ENCODE results near the gene CALB2. TPM values are rescaled to one million over a fixed set of nuclear protein-coding genes. Genes with fewer than 3 reads are reported as not detected.
"Not testable (repeated sequence)": the region's sequence is repeated elsewhere in the genome, so short reads cannot be mapped to it uniquely, and the experiment has no call there.

Gene CALB2
- polyA plus RNA-seq, 1 experiment: 0.16 TPM

DNA sequence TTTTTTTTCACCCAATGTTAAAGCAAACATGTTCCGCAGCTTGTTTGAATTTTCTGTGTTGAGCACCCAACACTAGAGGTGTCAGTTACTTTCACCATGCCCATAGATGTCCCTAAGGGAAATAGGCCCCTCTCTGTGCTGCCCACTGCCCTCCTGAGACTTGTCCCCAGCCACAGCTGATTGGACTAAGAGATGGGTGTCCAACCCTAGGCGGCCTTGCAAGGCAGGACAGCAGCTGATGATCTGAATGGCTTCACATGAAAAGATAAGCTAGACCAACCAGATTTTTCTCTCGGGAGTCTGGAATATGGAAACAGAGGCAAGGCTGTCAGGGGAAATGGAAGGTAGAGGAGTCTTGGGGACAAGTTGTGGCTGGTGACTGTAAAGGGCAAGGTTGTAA, 6.1 kb upstream of the CALB2 start:
- CTCF ChIA-PET: no interaction called here
- no peaks in the 10 kb centered on the region for H3K36me3 ChIP-seq (ENCODE audit: control insufficient read depth, insufficient read depth, low read length)

DNA sequence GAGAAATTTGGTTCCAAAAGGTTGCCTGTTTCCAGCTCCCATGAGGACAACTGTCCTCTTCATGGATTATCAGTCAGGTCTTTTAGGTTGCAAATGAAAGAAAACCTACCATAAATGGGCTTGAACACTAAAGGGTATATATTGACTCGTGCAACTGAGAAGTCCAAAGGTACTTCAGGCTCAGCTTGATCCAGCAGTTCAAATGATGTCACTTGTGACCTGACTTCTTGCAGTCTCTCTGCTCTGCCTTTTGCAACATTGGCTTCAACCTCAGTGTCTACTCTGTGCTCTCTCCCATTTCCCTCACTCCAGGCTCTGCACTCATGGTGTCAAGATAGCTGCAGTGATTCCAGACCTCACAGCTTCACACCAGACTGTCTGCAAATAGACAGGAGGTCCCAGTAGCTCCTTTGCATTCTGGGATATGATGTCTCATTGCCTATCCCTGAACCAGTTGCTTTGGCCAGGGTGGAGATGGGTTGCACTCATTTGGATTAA, 5.5 kb upstream of the CALB2 start:
- CTCF ChIA-PET: interaction anchor here (1.2 kb wide), 1 partner anchor 11 kb away, joined by 5 read pairs; no protein-coding TSS in a partner anchor
- POLR2A ChIA-PET: no interaction called here
- Histone ChIP-seq H3K27me3 (ENCODE audit: control insufficient read depth, insufficient read depth, low read length) (peaks cover 5% of the 10 kb centered on the region; the same call in 1 of the 2 replicates), H3K36me3 (ENCODE audit: control insufficient read depth, insufficient read depth, low read length) (no peaks in the 10 kb centered on the region), H3K4me3 (ENCODE audit: low read depth, low read length) (no peak overlapping the region)
- TF ChIP-seq, protein P1, sequence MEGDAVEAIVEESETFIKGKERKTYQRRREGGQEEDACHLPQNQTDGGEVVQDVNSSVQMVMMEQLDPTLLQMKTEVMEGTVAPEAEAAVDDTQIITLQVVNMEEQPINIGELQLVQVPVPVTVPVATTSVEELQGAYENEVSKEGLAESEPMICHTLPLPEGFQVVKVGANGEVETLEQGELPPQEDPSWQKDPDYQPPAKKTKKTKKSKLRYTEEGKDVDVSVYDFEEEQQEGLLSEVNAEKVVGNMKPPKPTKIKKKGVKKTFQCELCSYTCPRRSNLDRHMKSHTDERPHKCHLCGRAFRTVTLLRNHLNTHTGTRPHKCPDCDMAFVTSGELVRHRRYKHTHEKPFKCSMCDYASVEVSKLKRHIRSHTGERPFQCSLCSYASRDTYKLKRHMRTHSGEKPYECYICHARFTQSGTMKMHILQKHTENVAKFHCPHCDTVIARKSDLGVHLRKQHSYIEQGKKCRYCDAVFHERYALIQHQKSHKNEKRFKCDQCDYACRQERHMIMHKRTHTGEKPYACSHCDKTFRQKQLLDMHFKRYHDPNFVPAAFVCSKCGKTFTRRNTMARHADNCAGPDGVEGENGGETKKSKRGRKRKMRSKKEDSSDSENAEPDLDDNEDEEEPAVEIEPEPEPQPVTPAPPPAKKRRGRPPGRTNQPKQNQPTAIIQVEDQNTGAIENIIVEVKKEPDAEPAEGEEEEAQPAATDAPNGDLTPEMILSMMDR (IDR thresholded peaks at IDR 0.05; ENCODE audit: insufficient read depth, low read depth, low read length): no peak
- no peak for DNase-seq (ENCODE audit: low read depth)

More for the DNA sequence above, 6.1 kb upstream of the CALB2 start:
- Histone ChIP-seq H3K4me3 (ENCODE audit: low read depth, low read length) (no peak overlapping the region), H3K27me3 (ENCODE audit: control insufficient read depth, insufficient read depth, low read length) (peaks cover 5% of the 10 kb centered on the region; the same call in 1 of the 2 replicates)
- TF ChIP-seq, protein P1 (IDR thresholded peaks at IDR 0.05; ENCODE audit: insufficient read depth, low read depth, low read length): no peak
- no peak for DNase-seq (ENCODE audit: low read depth)
- POLR2A ChIA-PET: no interaction called here

DNA sequence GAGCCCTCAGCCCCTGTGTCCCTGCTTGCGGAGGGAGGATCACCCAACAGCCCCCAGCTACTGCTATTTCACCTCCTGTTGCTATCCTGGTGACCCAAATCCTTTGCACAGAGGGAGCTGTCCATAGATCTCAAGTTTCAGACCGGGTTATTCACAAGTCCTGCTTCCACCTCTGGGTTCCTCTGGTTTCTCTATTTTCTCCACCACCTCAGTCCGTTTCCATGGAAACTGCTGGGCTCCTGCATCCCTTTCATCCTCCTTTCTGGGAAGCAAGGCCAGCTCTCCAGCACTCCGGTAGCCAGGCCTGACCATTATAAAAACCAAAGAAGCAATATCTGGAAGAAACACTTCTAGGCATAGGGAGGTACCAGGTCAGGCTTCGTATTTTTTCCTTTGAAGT, 4.8 kb upstream of the CALB2 start:
- Histone ChIP-seq H3K27me3 (ENCODE audit: control insufficient read depth, insufficient read depth, low read length) (peaks cover 5% of the 10 kb centered on the region; the same call in 1 of the 2 replicates), H3K36me3 (ENCODE audit: control insufficient read depth, insufficient read depth, low read length) (no peaks in the 10 kb centered on the region), H3K4me3 (ENCODE audit: low read depth, low read length) (no peak overlapping the region)
- TF ChIP-seq, protein P1 (IDR thresholded peaks at IDR 0.05; ENCODE audit: insufficient read depth, low read depth, low read length): no peak
- CTCF ChIA-PET: interaction anchor here (1.2 kb wide), 1 partner anchor 11 kb away, joined by 5 read pairs; no protein-coding TSS in a partner anchor
- POLR2A ChIA-PET: no interaction called here
- DNase-seq (ENCODE audit: low read depth): no peak

DNA sequence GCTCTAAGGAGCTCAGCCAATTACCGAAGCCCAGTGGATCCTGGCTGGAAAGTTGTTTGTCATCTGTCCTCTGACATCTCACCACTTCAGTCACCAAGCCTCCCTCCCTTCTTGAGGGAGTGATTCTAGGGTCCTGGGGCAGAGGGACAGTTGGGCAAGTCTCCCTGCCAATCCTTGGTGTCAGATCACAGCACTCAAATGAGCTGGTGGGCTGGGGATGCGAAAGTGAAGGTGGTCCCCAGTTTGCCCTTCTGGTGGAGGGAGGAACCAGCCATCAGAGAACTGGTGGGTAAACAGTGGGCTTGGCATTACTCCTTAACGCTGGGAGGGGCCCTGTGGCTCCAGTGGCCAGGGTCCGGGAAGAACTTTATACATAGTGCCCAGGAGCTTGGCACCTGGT, 4.4 kb upstream of the CALB2 start:
- H3K36me3 ChIP-seq (ENCODE audit: control insufficient read depth, insufficient read depth, low read length): no peaks in the 10 kb centered on the region
- CTCF ChIA-PET: interaction anchor here (1.2 kb wide), 1 partner anchor 12 kb away, joined by 5 read pairs; no protein-coding TSS in a partner anchor
- TF ChIP-seq, protein P1 (IDR thresholded peaks at IDR 0.05; ENCODE audit: insufficient read depth, low read depth, low read length): no peak
- H3K27me3 ChIP-seq (ENCODE audit: control insufficient read depth, insufficient read depth, low read length): peaks cover 5% of the 10 kb centered on the region; the same call in 1 of the 2 replicates
- no peak overlapping the region for H3K4me3 ChIP-seq (ENCODE audit: low read depth, low read length)
- POLR2A ChIA-PET: no interaction called here
- DNase-seq (ENCODE audit: low read depth): no peak

DNA sequence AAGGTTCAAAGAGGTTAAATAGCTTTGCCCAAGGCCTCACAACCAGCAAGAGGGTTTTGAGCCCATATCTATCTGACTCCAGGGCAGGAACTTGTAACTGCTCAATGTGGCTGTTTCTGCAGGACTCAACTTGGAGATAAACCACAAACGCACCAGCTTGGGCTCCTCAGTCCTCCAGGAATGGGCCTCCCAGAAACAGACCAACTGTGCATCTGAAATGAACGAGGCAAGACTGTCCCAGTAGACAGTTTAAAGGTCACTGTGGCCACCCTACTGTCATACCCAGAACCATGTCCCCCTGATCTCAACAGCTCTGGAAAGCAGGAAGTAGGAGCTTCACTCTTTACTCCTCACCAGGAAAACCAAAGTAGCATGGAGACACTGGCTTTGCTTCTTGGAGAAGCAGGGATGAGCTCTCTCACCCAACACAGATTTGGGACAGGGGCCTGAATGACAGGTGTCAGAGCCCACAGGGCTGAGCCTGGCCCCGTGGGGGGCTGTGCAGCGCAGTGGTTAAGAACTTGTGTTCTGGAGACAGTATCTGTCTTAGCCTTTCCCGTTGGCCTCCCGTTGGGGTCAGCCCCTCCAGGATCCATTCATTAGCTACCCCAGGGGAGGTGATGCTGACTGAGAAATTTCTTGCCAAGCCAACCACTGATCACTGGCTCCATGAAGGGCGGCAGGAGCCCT, 2.3 kb upstream of the CALB2 start:
- POLR2A ChIA-PET: no interaction called here
- no peak for DNase-seq (ENCODE audit: low read depth)
- no peaks in the 10 kb centered on the region for H3K36me3 ChIP-seq (ENCODE audit: control insufficient read depth, insufficient read depth, low read length)
- peaks cover 5% of the 10 kb centered on the region; the same call in 1 of the 2 replicates for H3K27me3 ChIP-seq (ENCODE audit: control insufficient read depth, insufficient read depth, low read length)
- H3K4me3 ChIP-seq (ENCODE audit: low read depth, low read length): no peak overlapping the region
- TF ChIP-seq, protein P1 (IDR thresholded peaks at IDR 0.05; ENCODE audit: insufficient read depth, low read depth, low read length): no peak
- CTCF ChIA-PET: interaction anchor here (0.9 to 2.0 kb wide), 3 partner anchors 9 to 44 kb away, joined by 3 to 6 read pairs (median 5); no protein-coding TSS in a partner anchor

DNA sequence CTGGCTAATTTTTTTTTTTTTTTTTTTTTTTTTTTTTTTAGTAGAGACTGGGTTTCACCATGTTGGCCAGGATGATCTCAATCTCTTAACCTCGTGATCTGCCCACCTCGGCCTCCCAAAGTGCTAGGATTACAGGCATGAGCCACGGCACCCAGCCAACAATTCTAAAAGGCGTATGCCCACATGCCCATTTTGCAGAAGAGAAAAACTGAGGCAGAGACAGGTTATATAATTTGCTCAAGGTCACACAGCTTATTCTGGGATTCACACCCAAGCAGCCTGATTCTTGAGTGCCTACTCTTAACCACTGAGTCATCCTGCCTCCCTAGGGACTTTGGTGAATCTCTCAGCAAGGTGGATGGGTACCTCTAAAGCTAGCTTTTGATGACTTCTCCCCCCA, 1.6 kb upstream of the CALB2 start:
- H3K36me3 ChIP-seq (ENCODE audit: control insufficient read depth, insufficient read depth, low read length); POLR2A ChIA-PET; DNase-seq (ENCODE audit: low read depth); H3K4me3 ChIP-seq (ENCODE audit: low read depth, low read length); H3K27me3 ChIP-seq (ENCODE audit: control insufficient read depth, insufficient read depth, low read length): not testable (repeated sequence)
- CTCF ChIA-PET: interaction anchor here (0.9 to 3.4 kb wide), 8 partner anchors 8 to 586 kb away, joined by 3 to 20 read pairs (median 4); no protein-coding TSS in a partner anchor

Data from BJ (cell line).